Bronchus fibroblast of lung (primary cell): ENCODE results near the gene CYP4A11. TPM values are rescaled to one million over a fixed set of nuclear protein-coding genes. Genes with fewer than 3 reads are reported as not detected.

Source experiments
- total RNA-seq: library from RNA; depleted of rRNA; stranded (reverse); fragments of >200 nt; gene quantifications from 2 replicates; pipeline ENCODE4 v1.2.3, GENCODE V29; 2015

The CYP4A11 gene, protein sequence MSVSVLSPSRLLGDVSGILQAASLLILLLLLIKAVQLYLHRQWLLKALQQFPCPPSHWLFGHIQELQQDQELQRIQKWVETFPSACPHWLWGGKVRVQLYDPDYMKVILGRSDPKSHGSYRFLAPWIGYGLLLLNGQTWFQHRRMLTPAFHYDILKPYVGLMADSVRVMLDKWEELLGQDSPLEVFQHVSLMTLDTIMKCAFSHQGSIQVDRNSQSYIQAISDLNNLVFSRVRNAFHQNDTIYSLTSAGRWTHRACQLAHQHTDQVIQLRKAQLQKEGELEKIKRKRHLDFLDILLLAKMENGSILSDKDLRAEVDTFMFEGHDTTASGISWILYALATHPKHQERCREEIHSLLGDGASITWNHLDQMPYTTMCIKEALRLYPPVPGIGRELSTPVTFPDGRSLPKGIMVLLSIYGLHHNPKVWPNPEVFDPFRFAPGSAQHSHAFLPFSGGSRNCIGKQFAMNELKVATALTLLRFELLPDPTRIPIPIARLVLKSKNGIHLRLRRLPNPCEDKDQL
- total RNA-seq, result not detected in 2 replicates

DNA sequence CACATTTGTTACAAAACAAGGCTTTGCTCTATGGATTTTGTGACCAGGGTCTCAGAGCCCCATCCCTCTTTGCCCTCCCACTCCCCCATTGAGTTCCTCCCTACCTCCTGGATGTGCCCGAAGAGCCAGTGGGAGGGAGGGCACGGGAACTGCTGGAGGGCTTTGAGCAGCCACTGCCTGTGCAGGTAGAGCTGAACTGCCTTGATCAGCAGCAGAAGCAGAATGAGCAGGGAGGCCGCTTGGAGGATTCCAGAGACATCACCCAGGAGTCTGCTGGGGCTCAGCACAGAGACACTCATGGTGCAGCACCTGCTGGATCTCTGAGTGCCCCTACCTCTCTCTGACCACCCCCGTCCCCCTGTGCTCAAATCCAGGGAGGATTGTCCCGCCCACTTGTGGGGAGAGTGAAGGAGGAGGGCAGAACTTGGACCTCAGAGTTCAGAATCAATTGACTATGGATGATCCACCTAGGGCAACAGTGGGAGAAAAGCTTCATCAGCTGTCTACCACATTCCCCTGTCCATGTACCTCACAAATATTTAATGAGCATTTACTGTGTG is at the start of gene CYP4A11:
Gene CYP4A11, minus strand, starts transcription at position 342 of the 560 bp plus-strand sequence. Its CDS starts 43 bp downstream, at position 299.

Other genes with a start within 250 kb of the CYP4A11 start
- gene EFCAB14, start 222.4 kb downstream of the CYP4A11 start, total RNA-seq, result 28.7 and 30.3 TPM in 2 replicates
- not detected in 2 replicates for gene CYP4B1, start 142.4 kb downstream of the CYP4A11 start, total RNA-seq
- gene CYP4X1, start 82.2 kb upstream of the CYP4A11 start, total RNA-seq, result under 0.01 TPM in 1 of 2 replicates, not detected in the other
- gene CYP4Z1, start 125.8 kb upstream of the CYP4A11 start, total RNA-seq, result not detected in 2 replicates
- not detected in 2 replicates for gene CYP4A22, start 196.0 kb upstream of the CYP4A11 start, total RNA-seq
- gene PDZK1IP1, start 248.6 kb upstream of the CYP4A11 start, total RNA-seq, result not detected in 2 replicates